ENCODE measurements around the gene GTPBP6.

The GTPBP6 gene

GRCh38 chrX:290476-291166 lies 28.0 kb downstream of the GTPBP6 start:
- Histone ChIP-seq H4K20me1 (ENCODE audit: control insufficient read depth, insufficient read depth, low read depth, low read length) (no peaks in the 10 kb centered on the region; the same call in 1 of the 2 replicates), H3K4me3 (ENCODE audit: low read length) (no peak overlapping the region), H3K36me3 (ENCODE audit: control insufficient read depth, low read length) (peaks cover 79% of the 10 kb centered on the region), H3F3A (ENCODE audit: control insufficient read depth, insufficient read depth) (no peaks in the 10 kb centered on the region), H3K27me3 (ENCODE audit: control insufficient read depth, low read length) (no peaks in the 10 kb centered on the region), H3K27ac (ENCODE audit: low read depth, low read length) (no peak overlapping the region), H3K79me2 (ENCODE audit: control insufficient read depth, low read length) (peaks cover 30% of the 10 kb centered on the region), H3K4me1 (ENCODE audit: control insufficient read depth, low read length) (peaks cover 5% of the 10 kb centered on the region; the same call in 1 of the 2 replicates), H3K9me2 (replicated peaks; ENCODE audit: control insufficient read depth, low read length) (no peaks in the 10 kb centered on the region), H3K9me3 (ENCODE audit: control insufficient read depth, insufficient read depth, low read length) (no peaks in the 10 kb centered on the region), H3K4me2 (ENCODE audit: low read length) (no peak overlapping the region)
- TF ChIP-seq CTCF (IDR thresholded peaks at IDR 0.05; ENCODE audit: low read depth, low read length, poor library complexity, severe bottlenecking) (no peak), EZH2phosphoT487 (IDR thresholded peaks at IDR 0.05; ENCODE audit: borderline replicate concordance, low read length) (no peak)

- TF ChIP-seq EZH2phosphoT487 (IDR thresholded peaks at IDR 0.05; ENCODE audit: borderline replicate concordance, low read length) (no peak), CTCF (IDR thresholded peaks at IDR 0.05; ENCODE audit: low read depth, low read length, poor library complexity, severe bottlenecking) (no peak)
- Histone ChIP-seq H3K79me2 (ENCODE audit: control insufficient read depth, low read length) (peaks cover 50% of the 10 kb centered on the region), H3K4me3 (ENCODE audit: low read length) (no peak overlapping the region), H3K4me2 (ENCODE audit: low read length) (no peak overlapping the region), H3F3A (ENCODE audit: control insufficient read depth, insufficient read depth) (peaks cover 7% of the 10 kb centered on the region), H3K27me3 (ENCODE audit: control insufficient read depth, low read length) (no peaks in the 10 kb centered on the region), H3K27ac (ENCODE audit: low read depth, low read length) (no peak overlapping the region), H3K4me1 (ENCODE audit: control insufficient read depth, low read length) (peaks cover 15% of the 10 kb centered on the region), H3K36me3 (ENCODE audit: control insufficient read depth, low read length) (peaks cover 85% of the 10 kb centered on the region), H3K9me3 (ENCODE audit: control insufficient read depth, insufficient read depth, low read length) (no peaks in the 10 kb centered on the region), H4K20me1 (ENCODE audit: control insufficient read depth, insufficient read depth, low read depth, low read length) (peaks cover 5% of the 10 kb centered on the region), H3K9me2 (replicated peaks; ENCODE audit: control insufficient read depth, low read length) (no peaks in the 10 kb centered on the region)
Observed at GRCh38 chrX:288561-288991, 30.0 kb downstream of the GTPBP6 start.

- Histone ChIP-seq H4K20me1 (ENCODE audit: control insufficient read depth, insufficient read depth, low read depth, low read length) (peaks cover 5% of the 10 kb centered on the region), H3K9me2 (replicated peaks; ENCODE audit: control insufficient read depth, low read length) (no peaks in the 10 kb centered on the region), H3K27me3 (ENCODE audit: control insufficient read depth, low read length) (no peaks in the 10 kb centered on the region), H3F3A (ENCODE audit: control insufficient read depth, insufficient read depth) (peaks cover 10% of the 10 kb centered on the region), H3K36me3 (ENCODE audit: control insufficient read depth, low read length) (peaks cover 76% of the 10 kb centered on the region), H3K4me1 (ENCODE audit: control insufficient read depth, low read length) (peaks cover 15% of the 10 kb centered on the region), H3K79me2 (ENCODE audit: control insufficient read depth, low read length) (peaks cover 51% of the 10 kb centered on the region), H3K4me3 (ENCODE audit: low read length) (no peak overlapping the region), H3K9me3 (ENCODE audit: control insufficient read depth, insufficient read depth, low read length) (no peaks in the 10 kb centered on the region), H3K27ac (ENCODE audit: low read depth, low read length) (no peak overlapping the region), H3K4me2 (ENCODE audit: low read length) (no peak overlapping the region)
- TF ChIP-seq CTCF (IDR thresholded peaks at IDR 0.05; ENCODE audit: low read depth, low read length, poor library complexity, severe bottlenecking) (no peak), EZH2phosphoT487 (IDR thresholded peaks at IDR 0.05; ENCODE audit: borderline replicate concordance, low read length) (no peak)
Observed at GRCh38 chrX:287670-288069, 30.9 kb downstream of the GTPBP6 start.

Data from DOHH2 (cell line).